ENCODE data around the gene FCF1.

Gene FCF1

DNA sequence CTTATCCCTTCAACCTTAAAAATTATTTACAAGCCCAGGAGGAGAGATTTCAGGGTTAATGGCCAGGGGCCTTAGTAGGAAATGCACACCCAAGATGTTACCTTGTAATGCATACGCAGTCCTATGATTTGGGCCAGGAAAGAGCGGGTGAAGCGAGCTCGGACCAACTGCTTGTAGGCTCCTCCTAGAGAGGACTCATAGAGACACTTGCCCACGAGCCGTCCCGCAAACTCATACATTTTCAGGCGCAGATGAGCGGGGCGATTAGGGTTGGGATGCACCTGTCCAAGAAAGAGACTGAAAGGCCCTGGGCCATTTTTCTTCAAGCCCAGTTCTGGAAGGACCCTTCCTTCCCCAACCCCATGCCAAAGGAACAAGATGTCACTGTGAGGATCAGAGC, 43.1 kb upstream of the FCF1 start (continued):
- TF ChIP-seq ZNF423 (tag by site-specific recombination; IDR thresholded peaks at IDR 0.05) (no peak), ZBTB49 (tag by site-specific recombination; IDR thresholded peaks at IDR 0.05; ENCODE audit: low read depth) (no peak), ZNF544 (tag by site-specific recombination; IDR thresholded peaks at IDR 0.05) (no peak), BCL11B (tag by site-specific recombination; IDR thresholded peaks at IDR 0.05; ENCODE audit: low read depth) (no peak)

DNA sequence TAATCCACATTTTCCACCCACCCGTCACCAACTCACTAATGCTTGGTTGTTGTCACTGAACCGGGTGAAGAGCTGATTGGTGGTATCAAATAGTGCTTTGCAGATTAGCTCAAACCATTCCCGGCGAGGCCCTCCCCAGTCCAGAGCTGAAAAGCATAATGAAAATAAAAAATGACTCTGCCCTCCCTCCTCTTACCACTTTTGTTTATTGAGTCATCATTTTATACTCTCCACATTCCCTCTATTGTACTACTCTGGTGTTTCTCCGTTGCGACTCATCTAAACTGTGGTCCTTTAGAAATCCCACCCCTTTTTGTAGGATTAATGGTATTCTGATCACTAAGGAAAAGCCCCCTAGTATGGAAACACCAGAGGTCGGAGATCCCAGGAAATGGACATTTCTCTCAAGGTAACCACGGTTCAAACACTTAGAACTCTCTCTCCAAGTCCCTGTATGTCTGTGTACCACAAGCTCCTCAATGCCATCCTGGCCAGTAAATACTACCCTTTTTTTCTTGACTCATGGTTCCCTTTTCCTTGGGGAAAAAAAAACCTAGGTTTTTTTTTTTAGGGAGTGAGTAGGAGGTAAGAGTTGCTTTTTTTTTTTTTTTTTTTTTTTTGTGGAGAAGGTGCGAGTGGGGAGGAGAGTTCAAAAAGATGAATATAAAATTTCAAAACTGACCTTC, 42.1 kb upstream of the FCF1 start:
- no peak overlapping the region for H3K27ac ChIP-seq (ENCODE audit: extremely low read depth, low read depth, low read length)
- POLR2A ChIA-PET, result interaction anchor here (0.6 kb wide), 1 partner anchor 23 kb away, joined by 3 read pairs; no protein-coding TSS in a partner anchor
- no peaks in the 10 kb centered on the region for H3K4me1 ChIP-seq (ENCODE audit: control insufficient read depth, insufficient read depth, low read length)
- H3K9me3 ChIP-seq (ENCODE audit: control insufficient read depth, insufficient read depth, low read depth, low read length), result no peaks in the 10 kb centered on the region
- H3K36me3 ChIP-seq (ENCODE audit: control insufficient read depth in 2 of 2, insufficient read depth in 1 of 2, low read length in 2 of 2), result peaks cover 49 to 93% of the 10 kb centered on the region in 2 experiments
- CTCF ChIA-PET, result interaction anchor here (0.9 kb wide), 1 partner anchor 38 kb away, joined by 3 read pairs; no protein-coding TSS in a partner anchor
- H3K4me3 ChIP-seq (ENCODE audit: low read depth, low read length), result no peak overlapping the region
- TF ChIP-seq GLI4 (tag by site-specific recombination; IDR thresholded peaks at IDR 0.05) (no peak), ZNF830 (tag by site-specific recombination; IDR thresholded peaks at IDR 0.05; ENCODE audit: low read depth) (no peak), CTCF (tag by site-specific recombination; IDR thresholded peaks at IDR 0.05) (no peak), GLIS2 (tag by site-specific recombination; IDR thresholded peaks at IDR 0.05) (no peak), ZNF654 (tag by site-specific recombination; IDR thresholded peaks at IDR 0.05; ENCODE audit: low read depth) (no peak), ZNF132 (tag by site-specific recombination; IDR thresholded peaks at IDR 0.05; ENCODE audit: borderline replicate concordance) (no peak), ZBTB6 (tag by site-specific recombination; IDR thresholded peaks at IDR 0.05) (no peak), ZNF629 (tag by site-specific recombination; IDR thresholded peaks at IDR 0.05) (no peak), SP7 (tag by site-specific recombination; IDR thresholded peaks at IDR 0.05) (no peak), ZNF221 (tag by site-specific recombination; IDR thresholded peaks at IDR 0.05; ENCODE audit: borderline replicate concordance) (no peak), PATZ1 (tag by site-specific recombination; IDR thresholded peaks at IDR 0.05) (no peak), ZNF23 (tag by site-specific recombination; IDR thresholded peaks at IDR 0.05; ENCODE audit: borderline replicate concordance) (no peak), ZNF626 (tag by site-specific recombination; IDR thresholded peaks at IDR 0.05) (no peak), ZNF585B (tag by site-specific recombination; IDR thresholded peaks at IDR 0.05) (no peak), ZNF202 (tag by site-specific recombination; IDR thresholded peaks at IDR 0.05; ENCODE audit: borderline replicate concordance) (no peak), SCRT2 (tag by site-specific recombination; IDR thresholded peaks at IDR 0.05) (no peak), ZEB2 (tag by site-specific recombination; IDR thresholded peaks at IDR 0.05) (no peak)
- TF ChIP-seq, protein P1, sequence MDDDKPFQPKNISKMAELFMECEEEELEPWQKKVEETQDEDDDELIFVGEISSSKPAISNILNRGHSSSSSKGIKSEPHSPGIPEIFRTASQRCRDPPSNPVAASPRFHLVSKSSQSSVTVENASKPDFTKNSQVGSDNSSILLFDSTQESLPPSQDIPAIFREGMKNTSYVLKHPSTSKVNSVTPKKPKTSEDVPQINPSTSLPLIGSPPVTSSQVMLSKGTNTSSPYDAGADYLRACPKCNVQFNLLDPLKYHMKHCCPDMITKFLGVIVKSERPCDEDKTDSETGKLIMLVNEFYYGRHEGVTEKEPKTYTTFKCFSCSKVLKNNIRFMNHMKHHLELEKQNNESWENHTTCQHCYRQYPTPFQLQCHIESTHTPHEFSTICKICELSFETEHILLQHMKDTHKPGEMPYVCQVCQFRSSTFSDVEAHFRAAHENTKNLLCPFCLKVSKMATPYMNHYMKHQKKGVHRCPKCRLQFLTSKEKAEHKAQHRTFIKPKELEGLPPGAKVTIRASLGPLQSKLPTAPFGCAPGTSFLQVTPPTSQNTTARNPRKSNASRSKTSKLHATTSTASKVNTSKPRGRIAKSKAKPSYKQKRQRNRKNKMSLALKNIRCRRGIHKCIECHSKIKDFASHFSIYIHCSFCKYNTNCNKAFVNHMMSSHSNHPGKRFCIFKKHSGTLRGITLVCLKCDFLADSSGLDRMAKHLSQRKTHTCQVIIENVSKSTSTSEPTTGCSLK (tag by site-specific recombination; IDR thresholded peaks at IDR 0.05), result no peak
- TF ChIP-seq, protein P2, sequence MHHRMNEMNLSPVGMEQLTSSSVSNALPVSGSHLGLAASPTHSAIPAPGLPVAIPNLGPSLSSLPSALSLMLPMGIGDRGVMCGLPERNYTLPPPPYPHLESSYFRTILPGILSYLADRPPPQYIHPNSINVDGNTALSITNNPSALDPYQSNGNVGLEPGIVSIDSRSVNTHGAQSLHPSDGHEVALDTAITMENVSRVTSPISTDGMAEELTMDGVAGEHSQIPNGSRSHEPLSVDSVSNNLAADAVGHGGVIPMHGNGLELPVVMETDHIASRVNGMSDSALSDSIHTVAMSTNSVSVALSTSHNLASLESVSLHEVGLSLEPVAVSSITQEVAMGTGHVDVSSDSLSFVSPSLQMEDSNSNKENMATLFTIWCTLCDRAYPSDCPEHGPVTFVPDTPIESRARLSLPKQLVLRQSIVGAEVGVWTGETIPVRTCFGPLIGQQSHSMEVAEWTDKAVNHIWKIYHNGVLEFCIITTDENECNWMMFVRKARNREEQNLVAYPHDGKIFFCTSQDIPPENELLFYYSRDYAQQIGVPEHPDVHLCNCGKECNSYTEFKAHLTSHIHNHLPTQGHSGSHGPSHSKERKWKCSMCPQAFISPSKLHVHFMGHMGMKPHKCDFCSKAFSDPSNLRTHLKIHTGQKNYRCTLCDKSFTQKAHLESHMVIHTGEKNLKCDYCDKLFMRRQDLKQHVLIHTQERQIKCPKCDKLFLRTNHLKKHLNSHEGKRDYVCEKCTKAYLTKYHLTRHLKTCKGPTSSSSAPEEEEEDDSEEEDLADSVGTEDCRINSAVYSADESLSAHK (tag by site-specific recombination; IDR thresholded peaks at IDR 0.05), result no peak
